Fibroblast of skin of back (primary cell): ENCODE measurements around the gene CBR1.
"Not testable (repeated sequence)": the region's sequence is repeated elsewhere in the genome, so short reads cannot be mapped to it uniquely, and the experiment has no call there.

ENCODE experiments used
- DNase-seq: peaks from one replicate; pipeline ENCODE4 v3.0.0-alpha.2; 2013

Gene CBR1

DNA sequence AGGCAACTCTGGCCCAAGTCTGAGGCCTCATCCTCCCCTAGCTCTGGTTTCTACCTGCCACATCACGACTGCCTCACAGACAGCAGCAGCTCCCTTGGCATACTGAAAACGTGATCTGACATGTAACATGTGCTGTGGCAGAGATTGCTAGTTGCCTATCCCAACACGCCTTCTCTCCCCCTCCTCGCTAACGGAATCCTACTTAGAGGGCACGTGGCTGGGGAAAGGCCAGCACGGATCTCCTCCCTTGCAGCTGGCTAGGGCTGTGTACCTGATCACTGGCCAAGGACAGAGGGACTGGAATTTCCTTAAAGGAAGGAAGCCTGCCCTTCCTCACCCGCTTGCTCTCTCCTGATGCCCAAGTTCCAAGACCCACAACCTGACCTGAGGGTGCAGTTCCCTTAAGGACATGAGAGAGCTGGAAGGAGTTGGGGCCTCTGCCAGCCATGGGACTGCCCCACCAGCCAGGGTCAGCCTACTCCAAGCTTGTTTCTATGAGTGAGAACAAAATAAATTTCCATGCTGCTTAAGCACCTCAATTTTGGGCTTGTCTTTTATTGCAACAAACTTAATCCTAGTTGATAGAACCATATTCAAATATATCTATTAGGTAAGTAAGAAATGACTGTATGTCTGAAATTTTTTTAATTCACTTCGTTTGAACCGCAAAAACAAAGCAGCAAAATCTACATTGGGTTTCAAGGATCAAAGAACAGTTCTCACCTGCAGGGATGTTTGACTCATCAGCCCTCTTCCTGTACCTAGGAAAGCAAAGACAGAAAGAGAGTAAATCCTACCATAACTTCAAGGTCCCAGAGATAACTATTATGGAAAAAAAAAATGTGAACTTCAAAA is 16.7 kb upstream of the CBR1 start:
- DNase-seq: no peak

DNA sequence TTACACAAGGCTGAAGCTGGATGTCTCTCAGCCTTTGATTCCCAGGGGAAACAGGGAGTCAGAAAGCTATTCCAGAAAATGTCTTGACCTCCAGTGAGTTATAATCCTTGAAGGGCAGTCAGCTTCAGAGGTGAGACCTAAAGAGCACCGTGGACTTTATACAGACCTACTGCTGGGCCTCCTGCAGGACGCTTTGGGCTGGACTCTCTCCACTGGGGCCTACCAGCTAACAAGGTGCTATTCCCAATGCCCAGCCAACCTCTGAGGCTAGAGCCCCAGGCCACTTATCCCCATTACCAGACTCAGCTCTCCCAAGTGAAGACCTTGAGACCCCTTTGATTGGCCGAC is 16.1 kb upstream of the CBR1 start:
- no peak for DNase-seq

DNA sequence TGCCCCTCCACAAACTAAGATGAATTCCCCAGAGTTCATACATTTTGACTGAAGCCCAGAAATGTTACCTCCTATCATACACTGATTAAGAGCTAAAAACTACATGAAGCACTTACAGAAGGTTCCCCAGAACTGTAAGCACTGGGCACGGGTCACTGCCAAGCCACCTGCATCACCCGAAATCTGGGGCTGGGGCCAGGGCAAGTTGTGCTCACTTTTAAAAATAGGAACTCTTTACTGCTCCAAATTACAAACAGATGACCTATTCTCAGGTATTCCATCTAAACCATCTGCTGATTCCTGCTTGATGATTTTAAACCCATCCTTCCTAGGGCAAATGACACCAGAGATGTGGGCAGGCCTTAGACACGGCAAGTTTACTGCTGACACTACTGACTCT is 14.3 kb upstream of the CBR1 start:
- DNase-seq: no peak

DNA sequence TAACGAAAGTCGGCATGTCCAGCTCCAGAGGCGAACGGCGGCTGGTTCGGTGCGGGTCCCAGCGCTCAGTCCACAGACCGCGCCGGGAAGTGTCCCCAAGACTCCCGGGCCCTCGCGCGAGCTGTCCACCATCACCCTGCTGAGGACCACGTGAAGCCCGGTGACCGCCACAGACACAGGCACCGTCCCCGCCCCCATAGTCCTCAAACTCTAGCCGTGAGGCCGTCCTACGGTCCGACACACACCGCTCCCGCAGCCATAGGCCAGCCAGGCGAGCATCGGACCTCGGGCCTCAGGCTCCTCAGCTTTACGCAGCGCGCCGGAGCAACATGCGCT is 10.0 kb upstream of the CBR1 start:
- no peak for DNase-seq

DNA sequence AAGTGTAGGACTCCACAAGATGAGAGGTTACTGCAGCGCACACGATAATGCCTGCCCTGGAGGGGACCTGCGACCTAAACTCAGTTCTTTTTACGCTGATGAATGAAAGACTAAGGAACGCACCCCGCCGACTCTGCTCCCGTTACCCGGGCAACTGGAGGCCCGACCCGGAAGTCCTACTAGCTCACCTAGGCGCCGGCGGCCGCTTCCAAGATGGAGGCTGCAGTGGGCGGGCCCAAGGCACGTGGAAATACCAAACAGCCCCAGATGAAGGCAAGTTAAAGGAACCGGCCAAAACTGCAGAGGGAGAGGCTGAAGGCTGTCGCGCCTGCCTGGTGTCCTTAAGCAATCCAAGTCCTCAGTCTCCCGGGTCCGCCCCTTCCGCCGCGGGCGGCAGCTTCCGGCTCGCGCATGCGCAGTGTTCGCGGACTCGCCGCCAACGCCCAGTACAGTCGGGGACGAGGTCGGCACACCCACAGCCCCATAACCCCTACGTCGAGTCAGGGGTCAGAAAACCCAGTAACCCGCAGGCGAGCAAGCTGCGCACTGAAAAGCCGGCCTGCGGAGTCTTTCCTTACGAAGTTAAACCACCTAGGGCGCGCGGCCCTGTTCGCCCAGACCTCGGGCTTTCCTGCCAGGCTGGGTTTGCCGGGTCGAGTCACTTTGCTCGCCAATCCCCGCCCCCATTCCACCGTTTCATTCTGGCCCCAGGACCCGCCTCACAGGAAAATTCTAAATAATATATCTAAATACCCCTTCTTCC is 9.5 kb upstream of the CBR1 start, which contains the start of gene SETD4:
Gene SETD4 (minus strand): TSS at position 368 of the 763 bp plus-strand sequence. CDS start 1,638 bp downstream, outside the sequence.
- peak; percentile 93 for DNase-seq

DNA sequence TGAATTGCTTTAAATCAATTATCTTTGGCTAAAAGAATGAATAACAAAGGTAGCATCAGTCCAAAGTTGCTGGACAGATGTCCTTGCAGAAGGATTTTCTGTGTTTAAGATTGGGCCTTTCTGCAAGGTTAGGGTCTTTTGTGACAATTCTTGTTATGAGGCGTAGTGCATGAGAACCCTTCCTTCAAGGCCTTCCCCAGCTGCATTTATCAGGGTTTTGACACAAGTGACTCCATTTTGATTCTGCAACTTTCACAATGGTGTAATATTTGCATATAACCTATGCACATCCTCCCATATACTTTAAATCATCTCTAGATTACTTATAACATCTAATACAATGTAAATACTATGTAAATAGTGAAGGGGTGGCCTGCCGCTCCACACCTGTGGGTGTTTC is 8.4 kb upstream of the CBR1 start:
- DNase-seq: no peak

DNA sequence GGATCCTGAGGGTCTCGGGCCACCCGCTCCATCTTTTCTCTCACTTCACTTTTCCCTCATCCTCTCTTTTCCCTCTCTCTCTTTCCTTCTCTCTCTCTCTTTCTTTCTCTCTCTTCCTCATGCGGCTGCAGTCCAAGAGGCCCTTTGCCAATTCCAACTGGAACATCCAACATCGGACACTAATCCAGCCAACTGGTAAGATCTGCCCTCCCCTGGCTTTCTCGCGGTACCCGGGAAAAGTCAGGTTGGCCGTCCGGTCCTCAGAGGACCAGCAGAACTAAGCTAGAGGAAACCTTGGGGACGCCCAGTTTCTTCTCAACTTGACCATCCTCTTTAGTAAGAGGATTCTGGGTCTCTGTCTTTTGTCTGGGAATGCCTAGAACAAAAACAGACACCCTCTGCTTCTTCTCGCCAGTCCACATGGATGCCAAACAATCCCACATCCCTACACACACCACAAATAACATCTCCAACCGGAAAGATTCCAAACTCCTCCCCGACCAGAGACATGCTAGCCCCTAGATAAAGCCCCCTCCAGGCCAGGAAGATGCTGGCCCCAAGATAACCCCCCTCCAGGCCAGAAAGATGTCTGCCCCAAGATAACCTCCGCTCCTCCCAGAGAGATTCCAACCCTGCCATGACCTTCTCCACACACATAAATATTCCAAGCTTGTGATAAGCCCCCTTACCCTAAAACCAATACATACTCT is 6.3 kb upstream of the CBR1 start:
- DNase-seq: no peak

DNA sequence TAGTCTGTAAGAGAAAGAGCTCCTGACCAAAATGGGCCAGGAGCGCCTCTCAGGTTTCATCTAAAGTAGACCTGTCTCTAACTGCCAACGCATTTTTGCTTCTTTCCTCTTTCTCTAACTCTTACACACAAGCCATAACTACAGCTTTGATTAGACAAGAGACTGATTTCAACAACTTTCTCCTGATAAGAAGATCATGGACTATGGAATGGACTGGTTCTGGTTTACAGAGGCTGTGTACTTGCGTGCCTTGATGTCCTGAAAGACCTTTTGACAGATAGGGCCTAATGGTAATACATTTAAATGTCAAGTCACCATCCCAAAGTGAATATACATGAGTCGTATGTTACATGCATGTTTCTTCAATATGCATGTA is 5.8 kb upstream of the CBR1 start:
- DNase-seq: no peak

DNA sequence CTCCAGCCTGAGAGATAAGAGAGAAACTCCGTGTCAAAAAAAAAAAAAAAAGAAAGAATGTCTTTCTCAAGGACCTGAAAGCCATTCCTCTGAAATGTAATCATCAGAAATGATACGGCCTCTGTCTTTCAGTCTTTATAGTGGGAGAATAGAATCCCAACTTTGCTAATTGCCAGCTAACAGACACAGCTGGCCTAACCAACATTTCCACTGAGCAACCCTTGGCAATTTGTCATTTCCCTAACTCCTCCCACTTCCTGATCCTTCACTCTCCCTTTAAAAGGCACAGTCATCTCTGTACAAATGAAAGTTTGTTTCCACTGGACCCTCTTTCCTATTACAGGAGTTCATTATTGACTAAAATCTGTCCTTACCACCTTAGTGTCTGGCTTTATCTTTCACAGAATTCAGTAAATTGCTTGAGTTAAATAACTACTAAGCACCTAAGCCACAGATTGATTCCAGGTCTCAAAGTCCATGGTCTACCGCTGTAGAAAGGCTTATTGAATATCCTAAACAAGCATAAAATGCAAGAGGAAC is 4.3 kb upstream of the CBR1 start:
- peak; percentile 64 for DNase-seq

DNA sequence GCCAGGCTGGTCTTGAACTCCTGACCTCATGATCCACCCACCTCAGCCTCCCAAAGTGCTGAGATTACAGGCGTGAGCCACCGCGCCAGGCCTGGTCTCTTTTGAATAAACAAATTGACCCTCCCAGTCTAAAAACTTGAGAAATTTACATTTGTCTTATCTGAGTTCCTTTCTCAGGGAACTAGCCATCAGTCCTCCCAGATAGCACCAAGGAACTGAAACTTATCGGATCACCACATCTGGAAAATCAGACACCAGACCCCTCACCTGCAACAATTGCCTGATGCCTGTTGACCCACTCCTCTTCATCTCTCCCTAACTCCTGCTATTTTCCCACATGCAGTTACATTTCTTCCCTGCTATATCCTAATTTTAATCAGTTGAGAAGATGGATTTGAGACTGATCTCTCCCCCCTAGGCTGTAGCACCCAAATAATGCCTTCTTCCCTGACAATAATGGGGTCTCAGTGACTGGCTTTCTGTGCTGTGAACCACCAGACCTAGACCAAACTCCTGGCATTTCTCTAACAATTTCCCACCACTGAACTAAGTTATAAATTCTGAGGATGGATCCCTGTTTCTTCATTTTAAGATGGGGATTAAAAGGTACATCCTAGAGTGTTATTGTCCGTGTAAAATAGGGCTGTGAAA is 951 bp upstream of the CBR1 start:
- DNase-seq: no peak

DNA sequence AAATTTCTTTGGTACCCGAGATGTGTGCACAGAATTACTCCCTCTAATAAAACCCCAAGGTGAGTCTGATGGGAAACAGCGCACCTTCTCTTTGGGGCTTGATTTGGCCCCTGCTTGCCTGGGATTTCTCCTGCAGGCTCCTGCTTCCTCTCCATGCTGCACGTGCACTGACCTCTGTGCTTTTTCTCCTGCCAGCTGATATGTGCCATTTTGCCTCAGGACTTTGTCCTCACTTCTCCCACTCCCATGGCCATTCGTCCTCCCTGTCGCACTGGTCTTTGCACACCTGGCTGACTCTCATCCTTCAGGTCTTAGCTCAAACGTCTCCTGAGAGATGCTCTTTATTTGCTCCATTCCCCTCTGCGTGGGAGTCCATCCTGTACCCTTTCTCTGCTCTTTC is 1.2 kb downstream of the CBR1 start:
- no peak for DNase-seq

DNA sequence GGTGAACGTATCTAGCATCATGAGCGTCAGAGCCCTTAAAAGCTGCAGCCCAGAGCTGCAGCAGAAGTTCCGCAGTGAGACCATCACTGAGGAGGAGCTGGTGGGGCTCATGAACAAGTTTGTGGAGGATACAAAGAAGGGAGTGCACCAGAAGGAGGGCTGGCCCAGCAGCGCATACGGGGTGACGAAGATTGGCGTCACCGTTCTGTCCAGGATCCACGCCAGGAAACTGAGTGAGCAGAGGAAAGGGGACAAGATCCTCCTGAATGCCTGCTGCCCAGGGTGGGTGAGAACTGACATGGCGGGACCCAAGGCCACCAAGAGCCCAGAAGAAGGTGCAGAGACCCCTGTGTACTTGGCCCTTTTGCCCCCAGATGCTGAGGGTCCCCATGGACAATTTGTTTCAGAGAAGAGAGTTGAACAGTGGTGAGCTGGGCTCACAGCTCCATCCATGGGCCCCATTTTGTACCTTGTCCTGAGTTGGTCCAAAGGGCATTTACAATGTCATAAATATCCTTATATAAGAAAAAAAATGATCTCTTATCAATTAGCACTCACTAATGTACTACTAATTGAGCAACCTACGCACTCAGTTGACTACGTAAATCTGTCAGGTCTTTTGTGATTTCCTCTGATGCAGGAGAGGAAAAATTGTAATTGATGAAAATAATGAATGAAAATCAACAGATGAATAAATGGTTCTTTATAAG is 2.8 kb downstream of the CBR1 start:
- no peak for DNase-seq

DNA sequence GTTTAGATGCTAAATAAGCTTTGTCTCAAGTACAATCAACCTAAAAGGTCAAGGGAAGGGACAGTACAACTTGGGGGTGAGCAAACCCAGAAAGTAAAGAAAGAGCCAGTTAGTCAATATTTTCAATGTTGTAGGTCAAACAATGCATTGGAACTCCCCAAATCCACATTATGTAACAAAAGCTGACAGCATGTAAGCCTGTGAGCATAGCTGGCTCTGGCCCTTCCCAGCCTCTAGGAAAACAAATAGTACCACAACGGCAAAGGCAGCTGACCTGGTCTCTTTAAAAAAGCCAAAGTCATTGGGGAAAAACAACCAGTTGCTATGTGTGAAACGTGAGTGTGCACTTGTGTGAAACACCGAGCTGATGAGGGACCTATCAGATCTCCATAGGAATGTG is 3.4 kb downstream of the CBR1 start:
- no peak for DNase-seq

DNA sequence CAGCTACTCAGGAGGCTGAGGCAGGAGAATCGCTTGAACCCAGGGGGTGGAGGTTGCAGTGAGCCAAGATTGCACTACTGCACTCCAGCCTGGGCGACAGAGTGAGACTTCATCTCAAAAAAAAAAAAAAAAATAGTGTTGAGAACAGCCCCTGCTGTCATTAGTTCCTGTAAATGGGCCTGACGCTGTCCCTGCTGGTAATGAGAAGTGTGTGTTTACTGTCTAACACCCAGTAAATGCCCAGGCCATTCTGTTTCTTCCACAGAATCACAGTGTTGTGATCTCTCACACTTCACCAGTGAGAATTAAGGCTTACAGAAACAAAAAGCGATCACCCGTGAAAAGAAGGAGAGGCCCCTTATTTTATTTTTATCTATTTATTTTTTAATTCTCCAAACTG is 4.1 kb downstream of the CBR1 start:
- DNase-seq: not testable (repeated sequence)

DNA sequence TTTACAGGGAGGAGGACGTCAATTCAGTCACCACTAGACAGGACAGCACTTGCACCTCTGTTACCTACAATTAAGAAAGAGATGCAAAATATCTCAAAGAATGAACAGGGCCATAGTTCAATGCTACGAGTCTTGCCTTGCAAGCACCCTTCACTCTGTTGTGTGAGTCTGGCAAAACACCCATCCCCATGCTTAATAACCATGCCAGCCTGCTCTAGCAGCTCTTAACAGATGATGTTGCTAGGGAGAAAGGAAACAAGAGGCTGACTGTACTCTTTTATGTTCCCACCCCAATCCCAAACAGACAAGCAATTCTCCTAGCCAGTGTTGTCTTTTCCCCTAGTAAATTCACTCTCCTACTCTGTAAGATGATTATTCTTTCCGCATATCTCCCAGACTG is 5.3 kb downstream of the CBR1 start:
- DNase-seq: no peak

DNA sequence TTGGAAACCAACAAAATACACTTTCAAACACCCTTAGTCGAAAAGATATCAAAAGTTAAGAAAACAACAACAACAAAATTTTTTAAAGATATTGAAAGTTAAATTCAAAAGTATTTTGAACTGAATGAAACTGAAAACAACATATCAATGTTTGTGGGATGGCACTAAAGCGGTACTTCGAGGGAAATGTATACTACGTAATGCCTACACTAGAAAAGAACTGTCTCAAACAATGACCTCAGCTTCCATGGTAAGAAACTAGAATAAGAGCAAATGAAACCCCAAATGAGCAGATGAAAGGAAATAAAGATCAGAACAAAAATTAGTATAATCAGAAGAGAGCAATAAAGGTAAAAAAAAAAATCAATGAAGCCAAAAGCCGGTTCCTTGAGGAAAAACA is 6.1 kb downstream of the CBR1 start:
- DNase-seq: no peak

DNA sequence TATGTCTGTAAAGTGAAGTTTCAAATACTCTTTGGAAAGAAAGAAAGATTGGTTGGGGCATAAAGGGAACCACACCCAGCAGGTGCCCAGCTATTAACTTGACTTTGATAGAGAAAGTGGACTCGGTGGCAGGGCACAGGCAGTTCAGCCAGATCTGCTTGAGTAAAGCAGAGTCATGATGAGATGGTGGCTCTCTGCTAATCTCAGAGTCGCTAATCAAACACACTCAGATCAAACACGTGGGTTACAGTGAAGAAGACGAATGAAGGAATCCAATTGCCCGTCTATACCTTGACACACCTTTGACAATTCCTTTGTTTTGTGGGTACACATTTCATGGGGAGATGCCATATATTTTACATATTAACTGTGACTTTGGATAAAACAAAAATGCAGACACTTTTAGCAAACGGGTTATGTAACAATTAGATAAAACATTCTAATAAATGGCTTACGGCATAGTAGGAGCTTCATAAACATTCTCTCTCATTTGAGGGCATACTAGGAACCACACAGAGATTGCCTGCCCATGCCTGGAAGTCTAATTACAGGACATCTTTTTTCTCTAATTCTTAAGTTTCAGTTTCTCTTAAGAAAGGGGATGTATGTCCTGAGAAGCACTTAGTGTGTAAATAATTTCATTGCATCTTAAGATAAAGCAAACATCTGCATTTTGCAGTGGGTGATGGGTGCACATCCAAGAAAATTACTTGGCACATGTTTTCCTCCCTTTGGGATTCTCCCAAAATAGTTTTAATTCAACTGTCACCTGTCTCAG is 7.2 kb downstream of the CBR1 start:
- no peak for DNase-seq

DNA sequence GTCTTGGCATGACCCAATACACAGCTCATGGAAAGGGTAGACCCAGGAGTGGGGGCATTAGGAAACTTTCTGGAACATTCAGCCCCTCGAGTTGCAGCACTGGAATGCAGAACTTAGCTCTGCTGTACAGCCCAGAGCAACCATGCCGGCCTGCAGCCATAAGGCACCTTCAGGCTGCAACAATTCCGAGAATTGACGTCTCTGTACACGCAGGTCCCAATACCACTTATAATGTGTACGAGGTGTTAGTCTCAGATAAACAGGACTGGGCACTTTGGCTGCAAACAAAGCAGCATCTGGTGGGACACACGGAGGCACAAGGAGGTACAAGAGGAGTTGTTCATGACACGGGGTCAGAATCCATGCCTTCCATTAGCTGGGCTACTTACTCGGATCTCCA is 7.9 kb downstream of the CBR1 start:
- DNase-seq: no peak

DNA sequence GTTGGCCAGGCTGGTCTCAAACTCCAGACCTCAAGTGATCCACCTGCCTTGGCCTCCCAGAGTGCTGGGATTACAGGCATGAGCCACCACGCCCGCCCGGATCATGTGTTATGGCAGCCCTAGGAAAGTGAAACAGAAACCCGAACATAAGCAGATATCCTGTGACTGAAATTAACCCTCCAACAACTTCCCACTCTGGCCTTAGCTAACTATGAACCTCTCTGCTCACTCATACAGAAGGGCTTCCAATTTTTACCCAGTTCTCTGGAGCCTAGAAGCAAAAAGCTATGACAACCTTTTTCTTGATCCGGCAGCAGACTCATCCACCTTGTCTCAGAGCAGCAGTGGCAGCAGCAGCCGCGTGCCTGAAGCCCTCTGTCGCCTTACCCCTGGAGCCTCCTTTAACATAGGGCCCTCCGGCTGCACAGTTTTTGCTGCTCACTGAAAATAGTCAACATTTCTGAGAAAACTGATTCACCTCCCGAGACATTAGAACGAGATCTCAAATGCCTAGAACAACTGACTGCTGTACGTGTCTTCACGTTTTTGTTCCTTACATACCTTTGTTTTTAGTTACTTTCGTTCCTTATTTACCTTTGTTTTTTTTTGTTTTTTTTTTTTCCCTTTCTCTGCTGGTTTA is 9.3 kb downstream of the CBR1 start:
- DNase-seq: no peak

DNA sequence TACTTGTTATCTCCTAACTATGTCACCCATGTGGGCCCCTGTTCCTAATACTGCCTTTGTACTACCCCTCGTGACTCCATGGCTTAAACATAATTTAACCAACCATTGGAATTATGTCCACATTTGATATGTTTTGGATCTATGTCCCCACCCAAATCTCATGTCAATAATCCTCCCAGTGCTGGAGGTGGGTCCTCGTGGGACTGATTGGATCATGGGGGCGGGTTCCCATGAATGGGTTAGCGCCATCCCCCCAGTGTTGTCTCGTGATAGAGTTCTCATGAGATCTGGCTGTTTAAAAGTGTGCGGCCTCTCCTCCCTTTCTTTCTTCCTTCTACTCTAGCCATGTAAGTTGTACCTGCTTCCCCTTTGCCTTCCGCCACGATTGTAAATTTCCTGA is 9.8 kb downstream of the CBR1 start:
- DNase-seq: no peak

DNA sequence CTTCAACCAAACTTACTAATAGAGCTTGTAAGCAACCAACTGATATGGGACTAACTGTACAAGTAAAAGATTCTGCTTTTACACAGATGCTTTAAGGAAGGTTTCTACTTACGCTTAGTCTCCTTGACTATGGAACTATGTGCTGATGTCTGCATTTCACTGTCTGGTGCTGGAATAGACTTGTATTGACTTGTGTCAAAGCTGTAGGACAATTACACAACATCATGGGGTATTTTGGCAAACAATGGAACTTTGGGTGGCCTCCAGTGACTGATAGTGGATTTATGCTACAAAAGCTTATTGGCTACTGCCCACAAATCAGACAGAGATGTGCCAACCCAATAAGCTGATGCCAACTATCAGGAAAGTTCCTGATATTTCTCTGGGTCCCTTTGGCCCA is 10.6 kb downstream of the CBR1 start:
- DNase-seq: no peak
